Parathyroid adenoma (tissue), 2 donors: ENCODE data around the gene FRMD4A.
A peak's percentile ranks its signal among the peaks of the same experiment; 100 is the strongest.

ENCODE experiments used
- H2AFZ ChIP-seq: fragments of 300-600 bp; sonication (generic); one replicate; pipeline ENCODE4 v1.7.0; 2017; ENCODE audit warnings: antibody characterized with exemption, mild to moderate bottlenecking
- H3K27ac ChIP-seq: fragments of 300-600 bp; sonication (generic); one replicate; pipeline ENCODE4 v1.7.0; 2017
- H3K27me3 ChIP-seq: fragments of 300-600 bp; sonication (generic); one replicate; pipeline ENCODE4 v1.7.0; 2017; ENCODE audit warnings: low read length; ENCODE audit not compliant: control insufficient read depth, insufficient read depth
- H3K36me3 ChIP-seq: fragments of 300-600 bp; sonication (generic); one replicate; pipeline ENCODE4 v1.7.0; 2017; ENCODE audit warnings: low read length; ENCODE audit not compliant: control insufficient read depth, insufficient read depth
- H3K4me1 ChIP-seq: fragments of 300-600 bp; sonication (generic); one replicate; pipeline ENCODE4 v1.7.0; 2017; ENCODE audit warnings: control low read depth
- H3K4me2 ChIP-seq: fragments of 300-600 bp; sonication (generic); one replicate; pipeline ENCODE4 v1.7.0; 2017; ENCODE audit warnings: low read length
- H3K4me3 ChIP-seq: fragments of 300-600 bp; sonication (generic); one replicate; pipeline ENCODE4 v1.7.0; 2017; ENCODE audit warnings: low read depth, low read length
- H3K79me2 ChIP-seq: fragments of 300-600 bp; sonication (generic); one replicate; pipeline ENCODE4 v1.7.0; 2017; ENCODE audit warnings: control low read depth
- H3K9ac ChIP-seq: fragments of 300-600 bp; sonication (generic); one replicate; pipeline ENCODE4 v1.7.0; 2017; ENCODE audit warnings: mild to moderate bottlenecking
- H3K9me3 ChIP-seq: fragments of 300-600 bp; sonication (generic); one replicate; pipeline ENCODE4 v1.7.0; 2017; ENCODE audit warnings: low read length; ENCODE audit not compliant: control insufficient read depth
- CTCF ChIP-seq: fragments of 300-600 bp; sonication (generic); IDR thresholded peaks from one replicate; pipeline ENCODE4 v1.7.0; 2017; ENCODE audit warnings: antibody characterized with exemption, mild to moderate bottlenecking
- donor health status: primary hyperparathyroidism.

FRMD4A gene

GRCh38 chr10:13671904-13672303 is 658.8 kb downstream of the FRMD4A start:
- Histone ChIP-seq H3K4me3 (peak overlapping the region; percentile 13), H3K9ac (no peak overlapping the region), H3K4me2 (peak overlapping the region; percentile 20), H3K36me3 (no peaks in the 10 kb centered on the region), H3K4me1 (no peaks in the 10 kb centered on the region), H3K9me3 (no peaks in the 10 kb centered on the region), H2AFZ (no peak overlapping the region), H3K27me3 (no peaks in the 10 kb centered on the region), H3K79me2 (no peaks in the 10 kb centered on the region), H3K27ac (no peak overlapping the region)
- no peak for TF ChIP-seq CTCF

GRCh38 chr10:13670311-13670710 is 660.4 kb downstream of the FRMD4A start:
- Histone ChIP-seq H2AFZ (no peak overlapping the region), H3K27ac (no peak overlapping the region), H3K36me3 (no peaks in the 10 kb centered on the region), H3K4me1 (no peaks in the 10 kb centered on the region), H3K4me3 (no peak overlapping the region), H3K9me3 (no peaks in the 10 kb centered on the region), H3K4me2 (no peak overlapping the region), H3K27me3 (no peaks in the 10 kb centered on the region), H3K79me2 (no peaks in the 10 kb centered on the region), H3K9ac (no peak overlapping the region)
- no peak for TF ChIP-seq CTCF

- no peaks in the 10 kb centered on the region for H3K79me2 ChIP-seq
- no peaks in the 10 kb centered on the region for H3K4me1 ChIP-seq
- no peak overlapping the region for H3K9ac ChIP-seq
- H2AFZ ChIP-seq = no peak overlapping the region
- H3K9me3 ChIP-seq = no peaks in the 10 kb centered on the region
- no peaks in the 10 kb centered on the region for H3K36me3 ChIP-seq
- no peak overlapping the region for H3K4me2 ChIP-seq
- H3K27ac ChIP-seq = no peak overlapping the region
- no peaks in the 10 kb centered on the region for H3K27me3 ChIP-seq
- H3K4me3 ChIP-seq = no peak overlapping the region
- TF ChIP-seq CTCF = no peak
Observed at GRCh38 chr10:13669901-13670300, 660.8 kb downstream of the FRMD4A start.

- H3K27me3 ChIP-seq = no peaks in the 10 kb centered on the region
- no peaks in the 10 kb centered on the region for H3K4me1 ChIP-seq
- H3K27ac ChIP-seq = no peak overlapping the region
- no peaks in the 10 kb centered on the region for H3K9me3 ChIP-seq
- H3K79me2 ChIP-seq = no peaks in the 10 kb centered on the region
- no peak overlapping the region for H3K4me2 ChIP-seq
- H3K36me3 ChIP-seq = no peaks in the 10 kb centered on the region
- TF ChIP-seq CTCF = no peak
- H3K9ac ChIP-seq = no peak overlapping the region
- H3K4me3 ChIP-seq = no peak overlapping the region
- no peak overlapping the region for H2AFZ ChIP-seq
Observed at GRCh38 chr10:13669182-13669855, 661.4 kb downstream of the FRMD4A start.

GRCh38 chr10:13668126-13668525 is 662.6 kb downstream of the FRMD4A start:
- no peak overlapping the region for H3K9ac ChIP-seq
- no peaks in the 10 kb centered on the region for H3K4me1 ChIP-seq
- no peak for TF ChIP-seq CTCF
- H3K27me3 ChIP-seq = no peaks in the 10 kb centered on the region
- no peaks in the 10 kb centered on the region for H3K79me2 ChIP-seq
- H3K4me2 ChIP-seq = no peak overlapping the region
- H3K9me3 ChIP-seq = no peaks in the 10 kb centered on the region
- H3K4me3 ChIP-seq = no peak overlapping the region
- no peaks in the 10 kb centered on the region for H3K36me3 ChIP-seq
- no peak overlapping the region for H3K27ac ChIP-seq
- no peak overlapping the region for H2AFZ ChIP-seq
